Measurements from ENCODE around the gene OPN3. TPM values are rescaled to one million over a fixed set of nuclear protein-coding genes. Genes with fewer than 3 reads are reported as not detected.

OPN3 gene
- total and polyA plus RNA-seq, 2 experiments from 2014 or later = 14.0 to 15.2 TPM

DNA sequence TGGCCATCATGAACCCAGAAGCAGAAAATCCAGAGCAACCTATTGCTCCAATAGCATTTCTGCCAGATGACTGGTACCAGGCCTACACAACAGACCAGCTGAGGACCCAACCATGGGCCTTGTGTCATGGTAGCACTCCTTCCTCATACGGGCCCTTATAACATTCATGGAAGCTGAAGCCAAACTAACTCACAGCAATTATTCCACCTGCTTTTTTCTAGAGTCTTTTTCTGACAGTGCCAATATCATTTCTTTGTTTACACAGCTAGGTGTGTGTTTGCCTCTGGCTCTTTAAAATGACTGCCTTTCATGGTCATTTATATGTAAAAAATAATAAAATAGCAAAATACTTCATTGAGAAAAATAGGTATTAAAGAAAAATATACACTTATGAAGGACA lies 8.0 kb upstream of the OPN3 start:
- Histone ChIP-seq H3K4me2 (ENCODE audit: unreplicated experiment) (no peak overlapping the region), H3K27ac (no peak overlapping the region), H3K4me1 (ENCODE audit: insufficient read depth) (no peaks in the 10 kb centered on the region), H3K27me3 (replicated peaks; ENCODE audit: insufficient read depth) (no peaks in the 10 kb centered on the region; the same call in 1 of the 2 replicates), H2AFZ (no peak overlapping the region), H3F3A (ENCODE audit: insufficient read depth) (no peaks in the 10 kb centered on the region), H3K9me3 (ENCODE audit: low read depth) (no peaks in the 10 kb centered on the region), H3K9me2 (ENCODE audit: insufficient read depth) (no peaks in the 10 kb centered on the region), H3K9ac (no peak overlapping the region), H3K4me3 (no peak overlapping the region), H3K36me3 (ENCODE audit: low read depth) (no peaks in the 10 kb centered on the region), H4K20me1 (ENCODE audit: insufficient read depth) (no peaks in the 10 kb centered on the region), H3K79me2 (ENCODE audit: insufficient read depth) (no peaks in the 10 kb centered on the region)
- in situ Hi-C loops (cut with MboI) = no loop called here
- TF ChIP-seq EZH2phosphoT487 (IDR thresholded peaks at IDR 0.05; ENCODE audit: insufficient read depth, low read depth) (no peak), EZH2 (IDR thresholded peaks at IDR 0.05; ENCODE audit: insufficient read depth, poor library complexity, severe bottlenecking) (no peak)
- no peak for DNase-seq
- 64 to 72% methylated on average over 1 of the region's 1 CpG for WGBS, 2 experiments (ENCODE audit: low coverage in 1 of 2, low lambda C conversion rate in 2 of 2, missing lambda C conversion rate in 2 of 2)

DNA sequence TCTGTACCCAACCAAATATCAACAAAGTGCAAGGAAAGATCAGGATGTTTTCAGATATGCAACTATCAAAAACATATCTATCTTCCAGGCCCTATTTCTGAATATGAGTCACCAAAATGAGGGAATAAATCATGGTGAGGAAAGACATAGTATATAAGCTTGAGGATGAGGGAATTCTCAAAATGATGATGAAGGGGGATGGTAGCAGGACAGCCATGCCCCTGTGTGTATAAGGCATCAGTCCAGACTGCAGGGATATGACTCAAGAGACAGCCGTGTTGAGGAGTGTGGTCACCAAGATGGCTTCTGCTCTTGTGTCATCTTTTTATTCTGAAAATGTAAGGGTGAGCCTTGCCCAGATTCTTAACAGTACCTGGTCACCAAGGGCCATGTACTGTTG lies 7.5 kb upstream of the OPN3 start:
- no peak for TF ChIP-seq EZH2 (IDR thresholded peaks at IDR 0.05; ENCODE audit: insufficient read depth, poor library complexity, severe bottlenecking)
- no peak for TF ChIP-seq EZH2phosphoT487 (IDR thresholded peaks at IDR 0.05; ENCODE audit: insufficient read depth, low read depth)
- no peaks in the 10 kb centered on the region for H3K9me3 ChIP-seq (ENCODE audit: low read depth)
- H3F3A ChIP-seq (ENCODE audit: insufficient read depth) = no peaks in the 10 kb centered on the region
- H3K36me3 ChIP-seq (ENCODE audit: low read depth) = no peaks in the 10 kb centered on the region
- H3K9me2 ChIP-seq (ENCODE audit: insufficient read depth) = no peaks in the 10 kb centered on the region
- H3K79me2 ChIP-seq (ENCODE audit: insufficient read depth) = no peaks in the 10 kb centered on the region
- no peak overlapping the region for H3K27ac ChIP-seq
- no peak overlapping the region for H3K9ac ChIP-seq
- 0 to 6% methylated on average over 1 of the region's 1 CpG for WGBS, 2 experiments (ENCODE audit: low coverage in 1 of 2, low lambda C conversion rate in 2 of 2, missing lambda C conversion rate in 2 of 2)
- no peaks in the 10 kb centered on the region; the same call in 1 of the 2 replicates for H3K27me3 ChIP-seq (replicated peaks; ENCODE audit: insufficient read depth)
- in situ Hi-C loops (cut with MboI) = no loop called here
- no peak overlapping the region for H2AFZ ChIP-seq
- H4K20me1 ChIP-seq (ENCODE audit: insufficient read depth) = no peaks in the 10 kb centered on the region
- H3K4me1 ChIP-seq (ENCODE audit: insufficient read depth) = no peaks in the 10 kb centered on the region
- DNase-seq = peak; percentile 59
- H3K4me2 ChIP-seq (ENCODE audit: unreplicated experiment) = no peak overlapping the region
- no peak overlapping the region for H3K4me3 ChIP-seq

DNA sequence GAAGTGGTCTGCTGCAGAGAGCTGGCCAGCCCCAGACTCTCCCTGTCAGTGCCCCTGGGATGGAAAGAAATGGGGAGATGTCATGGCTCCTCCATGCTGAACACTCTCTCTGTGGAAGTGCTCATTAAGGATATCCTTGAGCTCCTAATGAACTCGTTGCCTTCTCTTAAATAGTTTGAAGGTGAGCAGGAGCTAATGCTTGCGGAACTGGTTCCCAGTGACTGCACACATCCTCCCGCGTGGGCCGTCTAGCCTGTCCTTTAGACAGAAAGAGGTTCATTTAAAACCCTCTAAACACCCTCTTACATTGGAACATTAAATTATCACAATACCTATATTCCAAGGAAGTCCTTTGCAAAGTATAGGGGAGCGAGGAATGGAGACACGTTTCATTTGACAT lies 6.0 kb upstream of the OPN3 start:
- Histone ChIP-seq H3K4me2 (ENCODE audit: unreplicated experiment) (no peak overlapping the region), H3F3A (ENCODE audit: insufficient read depth) (peaks cover 4% of the 10 kb centered on the region), H3K27me3 (replicated peaks; ENCODE audit: insufficient read depth) (no peaks in the 10 kb centered on the region; the same call in 1 of the 2 replicates), H3K36me3 (ENCODE audit: low read depth) (no peaks in the 10 kb centered on the region), H3K27ac (no peak overlapping the region), H3K4me1 (ENCODE audit: insufficient read depth) (peaks cover 6% of the 10 kb centered on the region; the same call in 1 of the 2 replicates), H3K9me3 (ENCODE audit: low read depth) (no peaks in the 10 kb centered on the region), H2AFZ (no peak overlapping the region), H3K79me2 (ENCODE audit: insufficient read depth) (no peaks in the 10 kb centered on the region), H4K20me1 (ENCODE audit: insufficient read depth) (no peaks in the 10 kb centered on the region), H3K9me2 (ENCODE audit: insufficient read depth) (no peaks in the 10 kb centered on the region), H3K9ac (no peak overlapping the region), H3K4me3 (no peak overlapping the region)
- 95 to 96% methylated on average over 7 of the region's 7 CpGs for WGBS, 2 experiments (ENCODE audit: low coverage in 1 of 2, low lambda C conversion rate in 2 of 2, missing lambda C conversion rate in 2 of 2)
- in situ Hi-C loops (cut with MboI) = no loop called here
- DNase-seq = no peak
- TF ChIP-seq EZH2phosphoT487 (IDR thresholded peaks at IDR 0.05; ENCODE audit: insufficient read depth, low read depth) (no peak), EZH2 (IDR thresholded peaks at IDR 0.05; ENCODE audit: insufficient read depth, poor library complexity, severe bottlenecking) (no peak)

DNA sequence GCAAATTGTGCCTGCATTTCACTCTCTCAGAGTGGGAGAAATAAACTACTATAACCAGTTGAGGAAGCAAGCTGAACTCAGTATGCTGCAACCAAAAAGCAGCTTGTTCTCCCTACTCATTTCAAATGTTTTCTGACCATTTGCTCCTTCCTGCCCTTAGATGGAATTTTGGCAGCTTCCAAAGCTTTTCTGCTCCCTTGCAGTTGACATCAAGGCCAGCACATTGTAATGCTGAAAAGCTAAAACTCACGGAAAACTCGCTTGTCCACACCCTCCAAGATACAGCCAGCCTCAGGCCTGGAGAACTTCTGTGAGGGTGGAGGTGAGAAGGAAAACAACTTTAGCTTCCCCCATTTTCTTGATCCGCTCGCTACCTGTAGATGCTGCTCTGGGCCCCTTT lies 5.0 kb upstream of the OPN3 start:
- no peak overlapping the region for H3K4me2 ChIP-seq (ENCODE audit: unreplicated experiment)
- no peak overlapping the region for H3K9ac ChIP-seq
- H3K9me3 ChIP-seq (ENCODE audit: low read depth) = no peaks in the 10 kb centered on the region
- DNase-seq = no peak
- H3K36me3 ChIP-seq (ENCODE audit: low read depth) = no peaks in the 10 kb centered on the region
- no peaks in the 10 kb centered on the region for H3K79me2 ChIP-seq (ENCODE audit: insufficient read depth)
- H2AFZ ChIP-seq = no peak overlapping the region
- H3K4me3 ChIP-seq = no peak overlapping the region
- H4K20me1 ChIP-seq (ENCODE audit: insufficient read depth) = no peaks in the 10 kb centered on the region
- 74 to 75% methylated on average over 4 of the region's 4 CpGs for WGBS, 2 experiments (ENCODE audit: low coverage in 1 of 2, low lambda C conversion rate in 2 of 2, missing lambda C conversion rate in 2 of 2)
- peaks cover 6% of the 10 kb centered on the region; the same call in 1 of the 2 replicates for H3K4me1 ChIP-seq (ENCODE audit: insufficient read depth)
- in situ Hi-C loops (cut with MboI) = no loop called here
- H3K27me3 ChIP-seq (replicated peaks; ENCODE audit: insufficient read depth) = no peaks in the 10 kb centered on the region; the same call in 1 of the 2 replicates
- no peaks in the 10 kb centered on the region for H3K9me2 ChIP-seq (ENCODE audit: insufficient read depth)
- peaks cover 12% of the 10 kb centered on the region for H3F3A ChIP-seq (ENCODE audit: insufficient read depth)
- H3K27ac ChIP-seq = no peak overlapping the region
- TF ChIP-seq EZH2 (IDR thresholded peaks at IDR 0.05; ENCODE audit: insufficient read depth, poor library complexity, severe bottlenecking) (no peak), EZH2phosphoT487 (IDR thresholded peaks at IDR 0.05; ENCODE audit: insufficient read depth, low read depth) (no peak)

DNA sequence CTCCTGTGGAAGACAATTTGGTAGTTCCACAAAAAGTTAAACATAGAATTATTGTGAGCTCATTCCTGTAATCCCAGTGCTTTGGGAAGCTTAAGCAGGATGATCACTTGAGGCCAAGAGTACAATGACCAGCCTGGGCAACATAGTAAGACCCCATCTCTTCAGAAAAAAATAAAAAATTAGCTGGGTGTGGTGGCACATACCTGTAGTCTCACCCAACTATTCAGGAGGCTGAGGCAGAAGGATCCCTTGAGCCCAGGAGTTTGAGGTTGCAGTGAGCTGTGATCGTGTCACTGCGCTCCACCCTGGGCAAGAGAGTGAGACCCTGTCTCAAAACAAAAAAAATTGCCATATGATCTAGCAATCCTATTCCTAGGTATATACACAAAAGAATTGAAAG lies 4.1 kb upstream of the OPN3 start:
- DNase-seq = no peak
- Histone ChIP-seq H3K27ac (no peak overlapping the region), H3K9me2 (ENCODE audit: insufficient read depth) (no peaks in the 10 kb centered on the region), H3K9ac (no peak overlapping the region), H3K9me3 (ENCODE audit: low read depth) (no peaks in the 10 kb centered on the region), H3K4me2 (ENCODE audit: unreplicated experiment) (no peak overlapping the region), H3K4me3 (no peak overlapping the region), H3K79me2 (ENCODE audit: insufficient read depth) (peaks cover 2% of the 10 kb centered on the region), H3K27me3 (replicated peaks; ENCODE audit: insufficient read depth) (no peaks in the 10 kb centered on the region), H3K36me3 (ENCODE audit: low read depth) (no peaks in the 10 kb centered on the region), H3K4me1 (ENCODE audit: insufficient read depth) (peaks cover 7% of the 10 kb centered on the region), H3F3A (ENCODE audit: insufficient read depth) (peaks cover 12% of the 10 kb centered on the region), H2AFZ (no peak overlapping the region), H4K20me1 (ENCODE audit: insufficient read depth) (no peaks in the 10 kb centered on the region)
- in situ Hi-C loops (cut with MboI) = no loop called here
- TF ChIP-seq EZH2phosphoT487 (IDR thresholded peaks at IDR 0.05; ENCODE audit: insufficient read depth, low read depth) = no peak
- no peak for TF ChIP-seq EZH2 (IDR thresholded peaks at IDR 0.05; ENCODE audit: insufficient read depth, poor library complexity, severe bottlenecking)
- 96% methylated on average over 2 of the region's 2 CpGs for WGBS, 2 experiments (ENCODE audit: low coverage in 1 of 2, low lambda C conversion rate in 2 of 2, missing lambda C conversion rate in 2 of 2)
